H1 (cell line): ENCODE measurements around the gene EPB41L4A. TPM values are rescaled to one million over a fixed set of nuclear protein-coding genes. Genes with fewer than 3 reads are reported as not detected.

Source experiments
- JUN ChIP-seq: IDR thresholded peaks from 2 replicates; pipeline ENCODE4 v1.6.1; 2011; ENCODE audit warnings: low read depth, mild to moderate bottlenecking, improper control_type of control experiment, low read length
- KDM5A ChIP-seq: fragments of 200-600 bp; IDR thresholded peaks from 2 replicates; pipeline ENCODE4 v1.7.1; 2012; ENCODE audit warnings: mild to moderate bottlenecking, low read length, inconsistent platforms, mixed read lengths
- PHF8 ChIP-seq: fragments of 200-600 bp; sonication (generic); conservative IDR thresholded peaks from 2 replicates; pipeline ENCODE4 v1.7.1; 2012; ENCODE audit warnings: low read depth, mild to moderate bottlenecking, inconsistent platforms, low read length, moderate library complexity
- RNF2 ChIP-seq: fragments of 200-900, 300-1000 bp; sonication (generic); IDR thresholded peaks from 2 replicates; pipeline ENCODE4 v1.7.1; 2016; ENCODE audit warnings: borderline replicate concordance, low read depth, mild to moderate bottlenecking, antibody characterized with exemption, low read length; ENCODE audit not compliant: poor library complexity, severe bottlenecking; ENCODE audit errors: missing control alignments
- SIX5 ChIP-seq: IDR thresholded peaks from 2 replicates; pipeline ENCODE4 v1.6.1; 2011; ENCODE audit warnings: mild to moderate bottlenecking, low read depth, low read length
- TCF12 ChIP-seq: IDR thresholded peaks from 2 replicates; pipeline ENCODE4 v1.6.1; 2011; ENCODE audit warnings: low read depth, mild to moderate bottlenecking, low read length
- polyA plus RNA-seq, 7 experiments: library from polyadenylated mRNA; depleted of rRNA in 3 of 7; stranded (reverse) in 5 of 7; unstranded in 2 of 7; fragments of >200 nt in 5 of 7; fragments of 200-250 nt in 2 of 7; gene quantifications; 1 replicate in 5 of 7; 2 replicates in 1 of 7; 4 replicates in 1 of 7; pipeline versions ENCODE4 v1.2.1 to v1.2.3, GENCODE V29; 2011 to 2013; ENCODE audit warnings: missing spikeins in 2 of 7, mixed read lengths in 2 of 7
- total RNA-seq: library from RNA; stranded (reverse); fragmentation: NEBNext Ultra II Directional; extraction: Animal tissue kit (Norgen Biotek cat#: 25700); gene quantifications from 2 replicates; pipeline ENCODE4 v1.2.1, GENCODE V29; 2021
- TF ChIP-seq, protein P1 (sequence below): IDR thresholded peaks from 2 replicates; pipeline ENCODE4 v1.6.1; 2011; ENCODE audit warnings: low read depth, mild to moderate bottlenecking, low read length; ENCODE audit not compliant: insufficient read depth
- TF ChIP-seq, protein P2 (sequence below): IDR thresholded peaks from 2 replicates; pipeline ENCODE4 v1.6.1; 2012; ENCODE audit warnings: low read length, inconsistent platforms

The EPB41L4A gene
- total and polyA plus RNA-seq, 2 of the 8 experiments (the other 6 are each of a cell fraction or from before 2014, with no cell fraction given) = 1.6 to 4.6 TPM

GRCh38 chr5:112306956-112307355 is 112.1 kb downstream of the EPB41L4A start (continued):
- TF ChIP-seq JUN (no peak), SIX5 (no peak), TCF12 (no peak), PHF8 (no peak), KDM5A (no peak), RNF2 (no peak)
- TF ChIP-seq, protein P1, sequence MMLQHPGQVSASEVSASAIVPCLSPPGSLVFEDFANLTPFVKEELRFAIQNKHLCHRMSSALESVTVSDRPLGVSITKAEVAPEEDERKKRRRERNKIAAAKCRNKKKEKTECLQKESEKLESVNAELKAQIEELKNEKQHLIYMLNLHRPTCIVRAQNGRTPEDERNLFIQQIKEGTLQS = no peak
- TF ChIP-seq, protein P2, sequence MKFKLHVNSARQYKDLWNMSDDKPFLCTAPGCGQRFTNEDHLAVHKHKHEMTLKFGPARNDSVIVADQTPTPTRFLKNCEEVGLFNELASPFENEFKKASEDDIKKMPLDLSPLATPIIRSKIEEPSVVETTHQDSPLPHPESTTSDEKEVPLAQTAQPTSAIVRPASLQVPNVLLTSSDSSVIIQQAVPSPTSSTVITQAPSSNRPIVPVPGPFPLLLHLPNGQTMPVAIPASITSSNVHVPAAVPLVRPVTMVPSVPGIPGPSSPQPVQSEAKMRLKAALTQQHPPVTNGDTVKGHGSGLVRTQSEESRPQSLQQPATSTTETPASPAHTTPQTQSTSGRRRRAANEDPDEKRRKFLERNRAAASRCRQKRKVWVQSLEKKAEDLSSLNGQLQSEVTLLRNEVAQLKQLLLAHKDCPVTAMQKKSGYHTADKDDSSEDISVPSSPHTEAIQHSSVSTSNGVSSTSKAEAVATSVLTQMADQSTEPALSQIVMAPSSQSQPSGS = no peak
